Measurements from ENCODE around the gene GCNT4. TPM values are rescaled to one million over a fixed set of nuclear protein-coding genes. Genes with fewer than 3 reads are reported as not detected.
"Not testable (repeated sequence)": the region's sequence is repeated elsewhere in the genome, so short reads cannot be mapped to it uniquely, and the experiment has no call there.

The GCNT4 gene
- 1 to 10 TPM; 1.1 to 1.3 (median 1.2) TPM for total RNA-seq

GRCh38 chr5:75052192-75053053 lies at the start of gene GCNT4:
GCNT4 (minus strand) TSS chr5:75052558; CDS start chr5:75030037, 22,521 bp downstream.
- ATAC-seq (peak; percentile 23 to 33), DNase-seq (peak; percentile 32)
- Mint-ChIP-seq H3K27me3 (ENCODE audit: low read depth) (peaks cover 6% of the 10 kb centered on the region), H3K9me3 (no peaks in the 10 kb centered on the region), H3K4me3 (peak within 1 kb of the TSS; percentile 92), H3K36me3 (ENCODE audit: insufficient read depth) (no peaks in the 10 kb centered on the region), H3K4me1 (ENCODE audit: low read depth) (peaks cover 84% of the 10 kb centered on the region)

DNA sequence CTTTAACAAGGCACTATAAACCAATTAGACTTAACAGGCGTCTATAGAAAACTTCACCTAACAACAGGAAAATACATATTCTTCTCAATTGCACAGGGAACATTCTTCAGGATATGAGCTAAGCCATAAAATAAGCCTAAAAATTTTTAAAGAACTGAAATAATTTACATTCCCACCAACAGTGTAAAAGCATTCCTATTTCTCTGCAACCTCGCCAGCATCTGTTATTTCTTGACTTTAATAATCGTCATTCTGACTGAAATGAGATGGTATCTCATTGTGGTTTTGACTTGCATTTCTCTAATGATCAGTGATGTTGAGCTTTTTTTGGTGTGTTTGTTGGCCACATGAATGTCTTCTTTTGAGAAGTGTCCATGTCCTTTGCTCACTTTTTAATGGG lies 43.6 kb upstream of the GCNT4 start:
- not testable (repeated sequence) for H3K4me3 Mint-ChIP-seq; H3K9me3 Mint-ChIP-seq; H3K4me1 Mint-ChIP-seq (ENCODE audit: low read depth); DNase-seq; H3K27me3 Mint-ChIP-seq (ENCODE audit: low read depth); ATAC-seq; H3K36me3 Mint-ChIP-seq (ENCODE audit: insufficient read depth)

DNA sequence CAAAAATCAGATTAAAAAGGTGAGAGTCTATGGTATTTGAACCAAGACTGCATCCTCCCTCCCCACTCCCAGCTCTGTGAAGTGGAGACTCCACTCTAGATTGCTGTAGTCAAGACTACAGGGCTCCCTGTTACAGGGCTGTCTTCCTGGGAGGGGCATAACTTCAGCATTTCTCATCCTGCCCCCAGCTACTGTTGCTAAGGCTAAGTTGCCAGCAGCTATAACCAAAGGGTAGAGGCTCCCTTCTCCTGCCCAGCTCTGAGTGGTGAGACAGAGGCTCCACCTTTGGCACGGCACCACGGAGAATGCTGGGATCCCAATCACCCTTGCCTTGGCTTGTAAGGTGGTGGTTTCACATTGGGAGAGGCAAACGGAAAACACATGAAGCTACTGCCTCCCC lies 39.2 kb upstream of the GCNT4 start:
- peaks cover 23% of the 10 kb centered on the region for H3K4me1 Mint-ChIP-seq (ENCODE audit: low read depth)
- no peaks in the 10 kb centered on the region for H3K36me3 Mint-ChIP-seq (ENCODE audit: insufficient read depth)
- ATAC-seq (no peak), DNase-seq (no peak)
- no peaks in the 10 kb centered on the region for H3K27me3 Mint-ChIP-seq (ENCODE audit: low read depth)
- H3K9me3 Mint-ChIP-seq, result no peaks in the 10 kb centered on the region
- no peak overlapping the region for H3K4me3 Mint-ChIP-seq

GRCh38 chr5:75089662-75090061 lies 37.3 kb upstream of the GCNT4 start:
- Mint-ChIP-seq H3K4me1 (ENCODE audit: low read depth) (peaks cover 13% of the 10 kb centered on the region), H3K9me3 (no peaks in the 10 kb centered on the region), H3K4me3 (no peak overlapping the region), H3K27me3 (ENCODE audit: low read depth) (no peaks in the 10 kb centered on the region), H3K36me3 (ENCODE audit: insufficient read depth) (no peaks in the 10 kb centered on the region)
- no peak for ATAC-seq
- no peak for DNase-seq

DNA sequence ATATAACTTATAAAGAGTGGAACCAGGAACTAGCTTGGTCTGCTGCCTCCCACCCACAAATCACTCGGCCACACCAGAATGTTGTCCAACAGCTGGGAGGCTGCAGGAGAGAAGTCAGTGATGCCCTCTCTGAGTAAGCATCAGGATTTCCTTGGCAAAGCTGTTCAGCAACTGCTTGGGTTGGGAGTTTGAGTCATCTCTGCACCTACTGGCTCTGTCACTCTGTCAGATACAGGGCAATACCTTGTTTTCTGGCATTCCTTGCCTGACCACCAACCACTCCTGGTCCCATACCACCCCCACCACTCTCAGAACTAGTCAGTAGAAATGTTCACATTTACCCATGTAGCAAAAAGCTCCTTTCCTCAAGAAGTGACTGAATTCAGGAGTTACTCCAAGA lies 36.8 kb upstream of the GCNT4 start:
- DNase-seq (no peak), ATAC-seq (peak; percentile 79 to 91)

DNA sequence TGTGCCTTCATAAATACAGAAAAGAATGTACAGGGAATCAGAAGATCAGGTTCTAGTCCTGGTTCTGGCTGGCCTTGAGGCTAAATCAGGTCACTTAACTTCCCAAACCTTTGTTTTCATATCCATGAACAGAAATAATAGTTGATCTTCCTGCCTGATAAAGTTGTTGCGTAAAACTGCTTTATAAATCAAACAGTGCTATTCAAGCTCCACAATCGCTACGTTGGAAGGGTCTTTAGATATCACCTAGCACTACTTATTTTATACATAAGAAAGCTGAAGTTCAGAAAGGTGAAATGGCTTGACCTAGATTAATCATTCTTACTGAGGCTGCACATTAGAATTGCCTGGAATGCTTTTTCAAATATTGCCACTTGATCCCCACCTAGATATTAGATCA lies 36.3 kb upstream of the GCNT4 start:
- no peak for ATAC-seq
- H3K4me3 Mint-ChIP-seq, result no peak overlapping the region
- peaks cover 13% of the 10 kb centered on the region for H3K4me1 Mint-ChIP-seq (ENCODE audit: low read depth)

More for the DNA sequence above, 36.8 kb upstream of the GCNT4 start:
- Mint-ChIP-seq H3K4me1 (ENCODE audit: low read depth) (peaks cover 13% of the 10 kb centered on the region), H3K27me3 (ENCODE audit: low read depth) (no peaks in the 10 kb centered on the region), H3K36me3 (ENCODE audit: insufficient read depth) (no peaks in the 10 kb centered on the region), H3K9me3 (no peaks in the 10 kb centered on the region), H3K4me3 (no peak overlapping the region)

GRCh38 chr5:75081510-75081909 lies 29.2 kb upstream of the GCNT4 start:
- no peak overlapping the region for H3K4me3 Mint-ChIP-seq
- H3K4me1 Mint-ChIP-seq (ENCODE audit: low read depth), result peaks cover 9% of the 10 kb centered on the region
- H3K9me3 Mint-ChIP-seq, result no peaks in the 10 kb centered on the region
- no peak for DNase-seq
- H3K27me3 Mint-ChIP-seq (ENCODE audit: low read depth), result no peaks in the 10 kb centered on the region
- no peak for ATAC-seq
- H3K36me3 Mint-ChIP-seq (ENCODE audit: insufficient read depth), result no peaks in the 10 kb centered on the region

More for the DNA sequence above, 36.3 kb upstream of the GCNT4 start:
- no peak for DNase-seq
- H3K36me3 Mint-ChIP-seq (ENCODE audit: insufficient read depth), result no peaks in the 10 kb centered on the region
- no peaks in the 10 kb centered on the region for H3K9me3 Mint-ChIP-seq
- H3K27me3 Mint-ChIP-seq (ENCODE audit: low read depth), result no peaks in the 10 kb centered on the region

DNA sequence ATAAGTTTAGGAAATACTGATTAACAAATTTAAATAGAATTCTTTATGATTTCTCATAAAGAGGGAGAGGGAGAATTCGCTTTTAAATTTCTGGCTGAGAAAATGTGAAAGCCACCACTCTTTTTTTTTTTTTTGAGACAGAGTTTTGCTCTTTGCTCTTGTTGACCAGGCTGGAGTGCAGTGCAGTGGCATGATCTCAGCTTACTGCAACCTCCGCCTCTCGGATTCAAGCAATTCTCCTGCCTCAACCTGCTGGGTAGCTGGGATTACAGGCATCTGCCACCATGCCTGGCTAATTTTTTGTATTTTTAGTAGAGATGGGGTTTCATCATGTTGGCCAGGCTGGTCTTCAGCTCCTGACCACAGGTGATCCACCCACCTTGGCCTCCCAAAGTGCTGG lies 27.0 kb upstream of the GCNT4 start:
- H3K36me3 Mint-ChIP-seq (ENCODE audit: insufficient read depth); ATAC-seq; DNase-seq; H3K4me3 Mint-ChIP-seq; H3K27me3 Mint-ChIP-seq (ENCODE audit: low read depth); H3K9me3 Mint-ChIP-seq: not testable (repeated sequence)
- peaks cover 15% of the 10 kb centered on the region for H3K4me1 Mint-ChIP-seq (ENCODE audit: low read depth)

- Mint-ChIP-seq H3K4me1 (ENCODE audit: low read depth) (peaks cover 15% of the 10 kb centered on the region), H3K36me3 (ENCODE audit: insufficient read depth) (no peaks in the 10 kb centered on the region), H3K4me3 (no peak overlapping the region), H3K27me3 (ENCODE audit: low read depth) (no peaks in the 10 kb centered on the region), H3K9me3 (no peaks in the 10 kb centered on the region)
- ATAC-seq (no peak), DNase-seq (no peak)
Measured at GRCh38 chr5:75078027-75078426, 25.7 kb upstream of the GCNT4 start.

DNA sequence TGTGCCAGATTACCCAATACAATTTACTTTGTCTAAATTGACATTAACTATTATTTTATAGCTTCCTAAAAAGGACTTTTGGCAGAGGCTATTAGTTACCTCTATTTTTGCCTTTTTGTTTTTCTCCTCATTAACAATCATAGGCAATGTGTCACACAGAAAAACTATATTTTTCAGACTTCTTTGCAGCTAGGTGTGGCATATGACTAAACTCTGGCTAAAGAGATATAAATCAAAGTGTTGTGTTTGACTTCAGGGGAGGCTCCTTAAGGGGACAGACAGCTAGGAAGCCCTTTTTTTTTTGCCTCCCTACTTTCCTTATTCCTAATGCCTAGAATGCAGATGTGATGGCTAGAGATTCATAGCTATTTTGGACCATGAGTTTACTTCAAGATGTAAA lies 19.7 kb upstream of the GCNT4 start:
- Mint-ChIP-seq H3K4me1 (ENCODE audit: low read depth) (peaks cover 6% of the 10 kb centered on the region), H3K27me3 (ENCODE audit: low read depth) (no peaks in the 10 kb centered on the region), H3K9me3 (no peaks in the 10 kb centered on the region), H3K4me3 (no peak overlapping the region), H3K36me3 (ENCODE audit: insufficient read depth) (no peaks in the 10 kb centered on the region)
- no peak for DNase-seq
- ATAC-seq, result no peak

GRCh38 chr5:75071100-75071499 lies 18.7 kb upstream of the GCNT4 start:
- H3K4me3 Mint-ChIP-seq, result no peak overlapping the region
- peaks cover 11% of the 10 kb centered on the region for H3K4me1 Mint-ChIP-seq (ENCODE audit: low read depth)
- no peak for DNase-seq
- no peak for ATAC-seq
- no peaks in the 10 kb centered on the region for H3K9me3 Mint-ChIP-seq
- H3K36me3 Mint-ChIP-seq (ENCODE audit: insufficient read depth), result no peaks in the 10 kb centered on the region
- H3K27me3 Mint-ChIP-seq (ENCODE audit: low read depth), result no peaks in the 10 kb centered on the region

DNA sequence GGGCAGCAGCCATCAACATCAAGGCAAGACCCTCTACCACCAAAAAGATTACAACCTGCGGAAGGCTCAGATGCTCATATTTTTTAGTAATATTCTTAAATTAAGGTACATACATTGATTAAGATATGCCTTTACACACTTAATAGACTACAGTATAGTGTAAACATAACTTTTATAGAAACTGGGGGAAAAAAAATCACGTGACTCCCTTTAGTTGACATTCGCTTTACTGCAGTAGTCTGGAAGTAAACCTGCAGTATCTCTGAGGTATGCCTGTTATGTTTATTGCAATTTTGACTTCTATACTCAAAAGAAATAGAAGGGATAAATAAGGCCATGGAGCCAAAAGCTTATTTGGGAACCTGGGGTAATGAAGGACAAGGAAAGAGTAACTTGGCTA lies 15.1 kb upstream of the GCNT4 start:
- Mint-ChIP-seq H3K4me1 (ENCODE audit: low read depth) (peaks cover 20% of the 10 kb centered on the region), H3K36me3 (ENCODE audit: insufficient read depth) (no peaks in the 10 kb centered on the region), H3K27me3 (ENCODE audit: low read depth) (no peaks in the 10 kb centered on the region), H3K9me3 (no peaks in the 10 kb centered on the region), H3K4me3 (no peak overlapping the region)
- ATAC-seq (no peak), DNase-seq (no peak)

DNA sequence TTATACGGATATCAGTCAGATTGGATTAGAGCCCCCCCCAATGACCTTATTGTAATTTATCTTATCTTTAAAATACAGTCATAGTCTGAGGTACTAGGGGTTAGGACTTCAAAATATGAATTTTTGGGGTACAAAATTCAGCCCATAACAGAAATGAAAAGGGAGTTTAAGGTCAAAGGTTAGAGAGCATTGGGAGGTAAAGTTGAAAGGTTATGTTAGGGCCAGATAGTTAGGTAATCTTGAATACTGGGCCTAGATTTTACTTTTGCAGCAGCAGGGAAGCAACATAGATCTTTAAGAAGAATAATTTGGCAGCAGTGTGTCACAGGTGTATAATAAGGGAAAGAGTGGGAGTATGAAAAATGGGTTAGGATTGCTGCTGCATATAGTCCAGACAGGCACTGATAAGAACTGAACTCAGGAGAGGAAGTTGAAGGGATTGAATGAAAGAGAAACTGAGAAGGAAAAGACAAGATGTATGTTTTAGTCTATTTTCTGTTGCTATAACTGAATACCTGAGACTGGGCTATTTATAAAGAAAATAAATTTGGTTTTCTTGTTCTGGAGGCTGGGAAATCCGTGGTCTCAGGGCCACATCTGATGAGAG lies 10.7 kb upstream of the GCNT4 start:
- peaks cover 57% of the 10 kb centered on the region for H3K4me1 Mint-ChIP-seq (ENCODE audit: low read depth)
- peak in 1 of 2 donors; percentile 35 for ATAC-seq
- no peaks in the 10 kb centered on the region for H3K27me3 Mint-ChIP-seq (ENCODE audit: low read depth)
- no peak for DNase-seq
- H3K4me3 Mint-ChIP-seq, result no peak overlapping the region
- no peaks in the 10 kb centered on the region for H3K36me3 Mint-ChIP-seq (ENCODE audit: insufficient read depth)
- H3K9me3 Mint-ChIP-seq, result no peaks in the 10 kb centered on the region

DNA sequence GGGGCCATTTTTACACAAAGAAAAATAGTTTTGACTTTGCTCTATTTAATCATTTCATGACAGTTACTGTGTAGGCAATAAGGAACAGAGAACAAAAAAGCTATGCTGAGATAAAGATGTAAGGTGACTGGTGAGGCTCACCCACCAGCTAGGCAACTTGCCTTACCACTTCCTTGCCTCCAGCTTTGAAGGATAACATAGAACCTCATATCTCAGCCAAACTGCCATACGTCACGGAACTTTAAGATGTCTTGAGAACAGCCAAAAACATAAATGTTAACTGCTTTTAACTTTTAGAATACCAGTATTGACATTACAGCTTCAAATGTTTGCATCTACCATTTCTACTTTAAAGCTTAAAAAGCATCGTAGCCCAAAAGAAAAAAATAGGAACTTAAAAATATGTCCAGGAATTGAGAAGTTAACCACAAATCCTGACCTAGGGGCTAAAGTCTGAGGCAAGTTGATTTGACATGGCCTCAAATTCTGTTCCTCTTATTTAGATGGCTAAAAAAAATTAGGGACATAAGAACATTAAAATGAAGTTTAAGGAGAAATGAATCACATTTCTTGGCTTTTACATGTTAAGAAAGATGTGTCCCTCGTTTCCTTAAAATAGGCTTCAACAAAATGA lies 7.7 kb upstream of the GCNT4 start:
- Mint-ChIP-seq H3K9me3 (no peaks in the 10 kb centered on the region), H3K27me3 (ENCODE audit: low read depth) (no peaks in the 10 kb centered on the region), H3K36me3 (ENCODE audit: insufficient read depth) (no peaks in the 10 kb centered on the region), H3K4me3 (peak overlapping the region; percentile 19), H3K4me1 (ENCODE audit: low read depth) (peaks cover 75% of the 10 kb centered on the region)
- DNase-seq, result peak; percentile 33
- peak; percentile 75 to 78 for ATAC-seq

All from activated T-cell treated with anti-CD3 and anti-CD28 coated beads, Interleukin-2, amount 50 U/mL, for 4 hours (primary cell).